HG02571 (cell line): ENCODE measurements around the gene CCER1.

Experiments used
- ATAC-seq: cut with Tn5 transposase; IDR thresholded peaks from one replicate; pipeline ENCODE4 v1.9.1; 2021; ENCODE audit warnings: mild to moderate bottlenecking, moderate library complexity; ENCODE audit not compliant: unreplicated experiment

Gene CCER1

GRCh38 chr12:90969851-90970250 lies 14.9 kb upstream of the CCER1 start:
- ATAC-seq, result no peak

DNA sequence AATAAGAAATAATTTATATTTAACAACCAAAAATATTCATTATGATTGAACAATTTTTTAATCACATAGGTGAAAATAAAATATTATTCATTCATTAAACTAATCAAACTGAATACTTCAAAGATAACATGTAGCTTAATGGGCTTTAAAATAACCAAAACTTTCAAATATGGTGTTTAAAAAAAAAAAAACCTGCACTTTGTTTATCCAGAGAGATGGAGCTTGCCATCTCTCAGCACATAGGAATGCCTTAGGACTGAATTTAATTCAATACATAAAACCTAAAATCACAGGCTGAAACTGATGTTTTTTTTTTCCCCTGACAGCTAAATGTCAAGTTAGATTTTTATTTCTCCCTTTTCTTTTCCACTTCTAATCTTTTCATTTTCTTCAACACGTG lies 14.4 kb upstream of the CCER1 start:
- ATAC-seq, result no peak

GRCh38 chr12:90965204-90965603 lies 10.2 kb upstream of the CCER1 start:
- ATAC-seq, result no peak

GRCh38 chr12:90964616-90965015 lies 9.6 kb upstream of the CCER1 start:
- no peak for ATAC-seq

GRCh38 chr12:90963946-90964345 lies 9.0 kb upstream of the CCER1 start:
- no peak for ATAC-seq

DNA sequence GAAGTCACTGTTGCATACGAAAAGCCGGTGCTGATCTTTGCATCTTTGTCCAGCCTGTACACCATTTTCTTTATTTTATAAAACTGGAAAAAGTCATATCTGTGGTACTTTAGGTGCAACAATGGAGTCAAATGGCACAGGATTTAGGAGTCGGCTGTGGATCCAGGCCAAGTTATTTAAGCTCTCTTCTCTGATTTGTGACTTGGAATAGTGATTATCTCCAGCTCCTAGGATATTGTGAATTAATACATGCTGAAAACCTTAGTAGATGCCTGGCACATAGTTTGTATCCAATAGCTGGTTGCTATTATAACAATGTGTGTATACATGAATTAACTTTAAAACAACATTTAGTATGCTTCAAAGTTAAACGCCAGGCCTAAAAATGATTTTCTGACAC lies 6.2 kb upstream of the CCER1 start:
- ATAC-seq, result no peak

- ATAC-seq, result peak; percentile 84
These were observed 4.7 kb upstream of the CCER1 start for GRCh38 chr12:90959538-90960139.

DNA sequence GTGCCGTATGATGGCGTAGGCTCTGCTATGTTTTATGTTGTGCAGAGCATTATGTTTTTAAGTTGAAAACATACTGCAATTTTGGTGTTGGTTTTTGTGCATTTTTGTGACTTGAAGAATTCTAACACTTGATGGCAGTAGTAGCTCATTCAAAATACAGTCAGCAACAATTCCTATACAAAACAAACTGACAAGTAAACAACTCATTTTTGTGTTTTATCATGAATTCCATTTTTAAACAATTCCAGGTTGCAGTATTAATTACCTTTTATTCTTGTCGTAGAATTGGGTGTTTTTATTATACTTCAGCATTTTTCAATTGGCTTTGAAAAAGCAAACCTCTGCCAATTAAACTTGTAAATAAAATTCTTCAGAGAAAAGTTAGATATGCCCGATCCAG lies 4.1 kb upstream of the CCER1 start:
- ATAC-seq, result no peak

- ATAC-seq, result no peak
These were observed 3.4 kb upstream of the CCER1 start for GRCh38 chr12:90958347-90958746.

- no peak for ATAC-seq
These were observed 548 bp downstream of the CCER1 start for GRCh38 chr12:90954428-90954827.

DNA sequence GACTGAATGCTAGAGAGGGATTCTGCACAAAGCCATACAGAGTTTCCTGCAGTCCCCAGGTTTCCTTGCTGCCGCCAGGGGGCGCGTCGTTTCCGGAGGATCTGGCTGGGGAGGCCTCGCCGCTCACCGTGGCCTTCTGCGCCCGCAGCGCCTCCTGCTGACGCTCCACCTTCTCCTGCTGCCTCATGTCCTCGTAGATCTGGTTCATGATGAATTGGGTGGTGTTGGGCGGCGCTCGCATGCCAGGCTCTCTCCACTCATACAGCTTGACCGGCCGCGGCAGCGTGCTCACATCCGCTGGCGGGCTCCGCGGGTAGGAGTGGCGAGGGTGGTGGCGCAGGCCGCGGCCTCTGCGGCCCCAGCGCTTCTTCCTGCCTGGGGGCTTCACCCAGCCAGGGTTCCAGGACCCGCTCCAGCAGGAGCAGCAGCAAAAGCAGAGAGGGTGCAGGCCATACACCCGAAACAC lies 987 bp downstream of the CCER1 start:
- no peak for ATAC-seq

DNA sequence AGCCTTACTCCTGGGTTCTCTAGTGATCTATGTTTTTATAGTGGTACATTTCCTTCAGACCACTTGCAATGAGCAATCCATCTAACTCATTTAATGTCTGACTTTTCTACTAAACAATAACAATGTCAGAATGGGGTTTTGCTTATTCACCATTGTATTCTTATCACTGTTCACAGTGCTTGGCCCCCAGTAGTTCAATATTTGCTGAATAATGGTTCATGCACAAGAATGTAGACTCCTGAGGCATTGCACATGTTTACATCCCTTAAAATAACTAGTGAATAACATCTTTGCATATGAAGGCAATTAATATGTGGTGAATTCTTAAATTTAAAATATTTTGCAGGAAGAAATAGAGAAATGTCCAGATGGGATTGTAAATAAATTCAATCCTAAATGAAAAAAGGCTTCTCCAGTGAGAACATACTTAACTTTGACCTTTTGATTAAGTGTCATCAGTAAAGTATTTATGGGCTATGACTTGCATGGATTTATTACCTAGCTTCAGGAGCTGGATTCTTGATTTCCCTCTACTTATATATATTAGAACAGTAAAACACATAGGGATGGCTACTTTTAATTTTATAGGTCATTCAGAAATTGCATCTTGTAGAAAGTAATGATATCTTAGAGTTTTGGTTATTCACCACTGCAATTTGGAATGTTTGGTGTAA lies 3.4 kb downstream of the CCER1 start:
- no peak for ATAC-seq

GRCh38 chr12:90947869-90948268 lies 7.1 kb downstream of the CCER1 start:
- no peak for ATAC-seq

DNA sequence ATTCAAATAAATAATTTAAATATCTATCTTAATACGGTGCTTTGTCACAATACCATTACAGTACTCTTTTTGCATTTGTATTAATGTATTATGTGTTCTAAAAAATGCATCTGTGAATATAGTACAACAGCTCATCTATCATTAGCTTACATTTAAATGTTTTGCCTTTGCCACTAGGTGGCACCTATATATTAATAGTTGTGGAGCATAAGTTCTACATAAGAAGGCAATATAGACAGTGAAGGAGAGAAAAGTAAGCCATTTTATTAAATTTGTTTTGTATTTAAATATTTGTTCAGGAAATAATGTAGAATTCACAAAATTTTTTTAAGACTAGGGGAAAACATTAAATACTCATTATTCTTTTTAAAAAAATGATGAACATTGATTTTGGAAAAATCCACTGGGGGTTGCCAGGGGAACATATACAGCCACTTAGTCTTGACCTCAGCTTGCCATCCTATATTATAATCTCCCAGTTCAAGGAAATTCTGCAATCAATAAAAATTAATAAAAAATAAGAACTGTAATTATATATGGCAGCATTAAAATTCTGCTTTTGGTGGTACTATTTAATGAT lies 9.8 kb downstream of the CCER1 start:
- ATAC-seq, result peak; percentile 72

GRCh38 chr12:90943255-90943654 lies 11.7 kb downstream of the CCER1 start:
- no peak for ATAC-seq

- peak; percentile 56 for ATAC-seq
These were observed 14.0 kb downstream of the CCER1 start for GRCh38 chr12:90940872-90941499.

- no peak for ATAC-seq
These were observed 15.6 kb downstream of the CCER1 start for GRCh38 chr12:90939382-90939781.

GRCh38 chr12:90938451-90938850 lies 16.5 kb downstream of the CCER1 start:
- ATAC-seq, result no peak

DNA sequence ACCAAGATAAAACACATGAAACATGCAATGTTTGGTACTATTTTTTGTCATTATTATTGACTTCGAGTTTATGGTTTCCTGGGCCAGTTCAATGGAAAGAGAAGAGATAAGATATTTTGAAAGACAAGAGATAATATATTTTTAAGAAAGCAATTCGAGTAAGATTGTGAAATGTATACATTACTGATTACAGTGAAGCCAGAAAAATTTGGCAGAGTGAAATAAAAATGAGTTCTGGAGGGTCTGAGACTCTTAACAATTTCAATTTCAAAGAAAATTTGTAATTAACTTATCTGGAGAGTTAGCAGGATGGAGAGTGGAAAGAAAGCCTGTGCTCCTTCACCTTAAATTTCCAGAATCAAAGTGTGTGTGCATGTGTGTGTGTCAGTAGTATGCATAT lies 17.3 kb downstream of the CCER1 start:
- ATAC-seq, result no peak

DNA sequence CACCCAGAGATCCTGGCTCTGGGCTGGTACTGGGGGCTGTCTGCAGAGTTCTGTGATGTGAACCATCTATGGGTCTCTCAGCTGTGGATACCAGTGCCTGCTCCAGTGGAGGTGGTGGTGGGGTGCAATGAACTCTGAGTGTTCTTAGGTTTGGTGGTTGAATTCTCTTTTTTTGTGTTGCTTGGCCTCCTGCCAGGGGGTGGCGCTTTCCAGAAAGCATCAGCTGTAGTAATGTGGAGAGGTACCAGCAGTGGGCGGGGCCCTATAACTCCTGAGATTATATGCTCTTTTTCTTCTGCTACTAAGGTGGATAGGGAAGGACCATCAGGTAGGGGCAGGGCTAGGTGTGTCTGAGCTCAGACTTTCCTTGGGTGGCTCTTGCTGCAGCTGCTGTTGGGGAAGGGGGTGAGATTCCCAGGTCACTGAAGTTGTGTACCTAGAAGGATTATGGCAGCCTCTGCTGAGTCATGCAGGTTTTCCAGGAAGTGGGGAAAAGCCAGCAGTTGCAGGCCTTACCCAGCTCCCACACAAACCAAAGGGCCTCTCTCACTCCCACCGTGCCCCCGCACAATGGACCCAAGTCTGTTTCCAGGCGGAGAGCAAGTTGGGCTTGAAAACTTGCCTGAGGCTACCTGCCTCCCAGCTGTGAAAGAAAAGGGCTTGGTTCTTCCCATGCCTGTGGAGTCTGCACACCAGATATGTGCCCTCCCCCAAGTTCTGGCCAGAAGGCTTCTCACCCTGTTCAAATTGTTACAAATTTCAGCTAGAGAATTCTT lies 18.6 kb downstream of the CCER1 start:
- ATAC-seq, result no peak

DNA sequence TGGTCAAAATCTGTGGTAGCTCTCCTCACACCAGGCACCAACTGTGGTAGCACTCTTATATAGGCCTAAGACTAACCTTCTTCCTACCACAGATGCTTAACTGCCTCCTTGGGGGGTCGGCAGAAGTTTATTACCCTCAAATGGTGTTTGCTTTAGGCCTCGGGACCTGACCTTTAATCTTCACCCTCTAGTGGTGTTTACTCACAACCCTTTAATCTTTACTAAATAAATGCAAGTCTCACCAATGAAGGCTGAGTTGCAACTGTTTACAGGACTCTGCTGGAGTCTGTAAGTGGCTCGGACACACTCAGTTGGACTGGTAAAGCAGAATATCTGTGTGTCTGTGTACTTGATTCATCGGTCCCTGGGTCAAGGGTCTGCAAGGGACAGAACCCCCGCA lies 29.4 kb downstream of the CCER1 start:
- no peak for ATAC-seq
